NCI-H524 treated with DMSO at 0.1 percent for 48 hours (cell line): ENCODE data around the gene MCM3AP.
"Not testable (repeated sequence)": the region's sequence is repeated elsewhere in the genome, so short reads cannot be mapped to it uniquely, and the experiment has no call there.

Source experiments
- DNase-seq: peaks from one replicate; lab custom pipeline; 2025; lab: John Stamatoyannopoulos, UW

The MCM3AP gene

GRCh38 chr21:46202592-46203202, 82.7 kb downstream of the MCM3AP start:
- no peak for DNase-seq

- not testable (repeated sequence) for DNase-seq
Measured at GRCh38 chr21:46200877-46201803, 84.3 kb downstream of the MCM3AP start.

- DNase-seq: no peak
Measured at GRCh38 chr21:46199436-46200373, 85.7 kb downstream of the MCM3AP start.

- DNase-seq: no peak
Measured at GRCh38 chr21:46196733-46197132, 88.7 kb downstream of the MCM3AP start.

- DNase-seq: no peak
Measured at GRCh38 chr21:46195595-46196195, 89.7 kb downstream of the MCM3AP start.

- DNase-seq: no peak
Measured at GRCh38 chr21:46194374-46195334, 90.8 kb downstream of the MCM3AP start.

GRCh38 chr21:46193829-46194373, 91.5 kb downstream of the MCM3AP start:
- no peak for DNase-seq

GRCh38 chr21:46191686-46192575, 93.5 kb downstream of the MCM3AP start:
- no peak for DNase-seq

- DNase-seq: no peak
Measured at GRCh38 chr21:46191257-46191685, 94.1 kb downstream of the MCM3AP start.

GRCh38 chr21:46190491-46191131, 94.8 kb downstream of the MCM3AP start:
- no peak for DNase-seq

GRCh38 chr21:46189959-46190490, 95.4 kb downstream of the MCM3AP start:
- no peak for DNase-seq

- no peak for DNase-seq
Measured at GRCh38 chr21:46189213-46189958, 96.0 kb downstream of the MCM3AP start.

GRCh38 chr21:46188226-46189212, 96.9 kb downstream of the MCM3AP start:
- no peak for DNase-seq

GRCh38 chr21:46187814-46188213, 97.6 kb downstream of the MCM3AP start:
- DNase-seq: no peak

- DNase-seq: no peak
Measured at GRCh38 chr21:46187261-46187660, 98.2 kb downstream of the MCM3AP start.

- no peak for DNase-seq
Measured at GRCh38 chr21:46185716-46186115, 99.7 kb downstream of the MCM3AP start.
